ENCODE measurements around the gene TLE4.

DNA sequence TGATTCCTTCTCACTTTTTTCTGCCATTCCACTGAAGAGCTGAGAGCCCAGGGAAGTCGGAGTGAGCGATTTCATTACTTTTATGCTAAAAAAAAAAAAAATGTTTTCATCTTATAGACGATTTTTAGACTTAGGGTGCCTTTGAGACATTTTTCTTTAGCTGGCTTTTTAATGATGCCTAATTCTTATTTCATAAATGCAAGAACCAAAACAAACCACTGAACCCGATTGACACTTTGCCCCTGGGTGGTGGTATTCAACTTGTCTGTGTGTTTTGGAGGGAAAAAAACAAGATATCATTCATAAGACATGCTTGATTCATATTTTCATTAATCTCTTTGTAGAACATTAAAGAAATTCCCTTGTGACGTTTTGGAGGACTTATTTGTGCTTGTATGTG is 2.4 kb downstream of the TLE4 start:
- no peak for TF ChIP-seq MAZ (IDR thresholded peaks at IDR 0.05; ENCODE audit: borderline replicate concordance, low read depth, low read length)
- no peak for TF ChIP-seq ZFP36 (IDR thresholded peaks at IDR 0.05; ENCODE audit: borderline replicate concordance, partially characterized antibody)
- no peak for TF ChIP-seq POLR2A (IDR thresholded peaks at IDR 0.05; ENCODE audit: low read length)
- no peak for TF ChIP-seq RAD21 (conservative IDR thresholded peaks at IDR 0.05 in 1 of 2, IDR thresholded peaks at IDR 0.05 in 1 of 2)
- no peak for TF ChIP-seq KDM5A (IDR thresholded peaks at IDR 0.05)
- no peak for TF ChIP-seq CHD4 (IDR thresholded peaks at IDR 0.05; ENCODE audit: borderline replicate concordance)
- TF ChIP-seq, protein P1, sequence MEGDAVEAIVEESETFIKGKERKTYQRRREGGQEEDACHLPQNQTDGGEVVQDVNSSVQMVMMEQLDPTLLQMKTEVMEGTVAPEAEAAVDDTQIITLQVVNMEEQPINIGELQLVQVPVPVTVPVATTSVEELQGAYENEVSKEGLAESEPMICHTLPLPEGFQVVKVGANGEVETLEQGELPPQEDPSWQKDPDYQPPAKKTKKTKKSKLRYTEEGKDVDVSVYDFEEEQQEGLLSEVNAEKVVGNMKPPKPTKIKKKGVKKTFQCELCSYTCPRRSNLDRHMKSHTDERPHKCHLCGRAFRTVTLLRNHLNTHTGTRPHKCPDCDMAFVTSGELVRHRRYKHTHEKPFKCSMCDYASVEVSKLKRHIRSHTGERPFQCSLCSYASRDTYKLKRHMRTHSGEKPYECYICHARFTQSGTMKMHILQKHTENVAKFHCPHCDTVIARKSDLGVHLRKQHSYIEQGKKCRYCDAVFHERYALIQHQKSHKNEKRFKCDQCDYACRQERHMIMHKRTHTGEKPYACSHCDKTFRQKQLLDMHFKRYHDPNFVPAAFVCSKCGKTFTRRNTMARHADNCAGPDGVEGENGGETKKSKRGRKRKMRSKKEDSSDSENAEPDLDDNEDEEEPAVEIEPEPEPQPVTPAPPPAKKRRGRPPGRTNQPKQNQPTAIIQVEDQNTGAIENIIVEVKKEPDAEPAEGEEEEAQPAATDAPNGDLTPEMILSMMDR (IDR thresholded peaks at IDR 0.05), result no peak
- TF ChIP-seq JUN (IDR thresholded peaks at IDR 0.05), result no peak
- TF ChIP-seq CBX8 (IDR thresholded peaks at IDR 0.05), result no peak
- TF ChIP-seq, protein P2, sequence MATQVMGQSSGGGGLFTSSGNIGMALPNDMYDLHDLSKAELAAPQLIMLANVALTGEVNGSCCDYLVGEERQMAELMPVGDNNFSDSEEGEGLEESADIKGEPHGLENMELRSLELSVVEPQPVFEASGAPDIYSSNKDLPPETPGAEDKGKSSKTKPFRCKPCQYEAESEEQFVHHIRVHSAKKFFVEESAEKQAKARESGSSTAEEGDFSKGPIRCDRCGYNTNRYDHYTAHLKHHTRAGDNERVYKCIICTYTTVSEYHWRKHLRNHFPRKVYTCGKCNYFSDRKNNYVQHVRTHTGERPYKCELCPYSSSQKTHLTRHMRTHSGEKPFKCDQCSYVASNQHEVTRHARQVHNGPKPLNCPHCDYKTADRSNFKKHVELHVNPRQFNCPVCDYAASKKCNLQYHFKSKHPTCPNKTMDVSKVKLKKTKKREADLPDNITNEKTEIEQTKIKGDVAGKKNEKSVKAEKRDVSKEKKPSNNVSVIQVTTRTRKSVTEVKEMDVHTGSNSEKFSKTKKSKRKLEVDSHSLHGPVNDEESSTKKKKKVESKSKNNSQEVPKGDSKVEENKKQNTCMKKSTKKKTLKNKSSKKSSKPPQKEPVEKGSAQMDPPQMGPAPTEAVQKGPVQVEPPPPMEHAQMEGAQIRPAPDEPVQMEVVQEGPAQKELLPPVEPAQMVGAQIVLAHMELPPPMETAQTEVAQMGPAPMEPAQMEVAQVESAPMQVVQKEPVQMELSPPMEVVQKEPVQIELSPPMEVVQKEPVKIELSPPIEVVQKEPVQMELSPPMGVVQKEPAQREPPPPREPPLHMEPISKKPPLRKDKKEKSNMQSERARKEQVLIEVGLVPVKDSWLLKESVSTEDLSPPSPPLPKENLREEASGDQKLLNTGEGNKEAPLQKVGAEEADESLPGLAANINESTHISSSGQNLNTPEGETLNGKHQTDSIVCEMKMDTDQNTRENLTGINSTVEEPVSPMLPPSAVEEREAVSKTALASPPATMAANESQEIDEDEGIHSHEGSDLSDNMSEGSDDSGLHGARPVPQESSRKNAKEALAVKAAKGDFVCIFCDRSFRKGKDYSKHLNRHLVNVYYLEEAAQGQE (IDR thresholded peaks at IDR 0.05), result no peak
- no peak for TF ChIP-seq POLR2AphosphoS2 (conservative IDR thresholded peaks at IDR 0.05; ENCODE audit: low read length)
- TF ChIP-seq PHF8 (IDR thresholded peaks at IDR 0.05; ENCODE audit: borderline replicate concordance, low read depth), result no peak
- TF ChIP-seq CHD2 (IDR thresholded peaks at IDR 0.05; ENCODE audit: low read length, partially characterized antibody), result no peak

Data from A549 (cell line).